ENCODE results near the gene LUC7L3.

The LUC7L3 gene

DNA sequence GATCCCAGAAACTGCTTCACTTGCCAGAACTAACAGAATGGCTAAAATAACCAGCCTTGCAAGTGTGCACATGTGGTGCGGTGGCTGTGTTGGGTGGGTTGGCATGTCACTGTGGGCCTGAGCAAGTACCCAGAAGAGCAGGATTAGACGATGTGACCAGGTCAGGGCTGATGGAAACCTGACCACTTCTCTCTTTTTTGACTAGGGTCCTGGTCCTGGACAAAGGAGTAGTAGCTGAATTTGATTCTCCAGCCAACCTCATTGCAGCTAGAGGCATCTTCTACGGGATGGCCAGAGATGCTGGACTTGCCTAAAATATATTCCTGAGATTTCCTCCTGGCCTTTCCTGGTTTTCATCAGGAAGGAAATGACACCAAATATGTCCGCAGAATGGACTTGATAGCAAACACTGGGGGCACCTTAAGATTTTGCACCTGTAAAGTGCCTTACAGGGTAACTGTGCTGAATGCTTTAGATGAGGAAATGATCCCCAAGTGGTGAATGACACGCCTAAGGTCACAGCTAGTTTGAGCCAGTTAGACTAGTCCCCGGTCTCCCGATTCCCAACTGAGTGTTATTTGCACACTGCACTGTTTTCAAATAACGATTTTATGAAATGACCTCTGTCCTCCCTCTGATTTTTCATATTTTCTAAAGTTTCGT, 28.4 kb upstream of the LUC7L3 start:
- DNase-seq: no peak
- TF ChIP-seq POLR2A (IDR thresholded peaks at IDR 0.05; ENCODE audit: low read length): no peak
- no peak for TF ChIP-seq GATA1 (IDR thresholded peaks at IDR 0.05; ENCODE audit: low read depth, low read length)

DNA sequence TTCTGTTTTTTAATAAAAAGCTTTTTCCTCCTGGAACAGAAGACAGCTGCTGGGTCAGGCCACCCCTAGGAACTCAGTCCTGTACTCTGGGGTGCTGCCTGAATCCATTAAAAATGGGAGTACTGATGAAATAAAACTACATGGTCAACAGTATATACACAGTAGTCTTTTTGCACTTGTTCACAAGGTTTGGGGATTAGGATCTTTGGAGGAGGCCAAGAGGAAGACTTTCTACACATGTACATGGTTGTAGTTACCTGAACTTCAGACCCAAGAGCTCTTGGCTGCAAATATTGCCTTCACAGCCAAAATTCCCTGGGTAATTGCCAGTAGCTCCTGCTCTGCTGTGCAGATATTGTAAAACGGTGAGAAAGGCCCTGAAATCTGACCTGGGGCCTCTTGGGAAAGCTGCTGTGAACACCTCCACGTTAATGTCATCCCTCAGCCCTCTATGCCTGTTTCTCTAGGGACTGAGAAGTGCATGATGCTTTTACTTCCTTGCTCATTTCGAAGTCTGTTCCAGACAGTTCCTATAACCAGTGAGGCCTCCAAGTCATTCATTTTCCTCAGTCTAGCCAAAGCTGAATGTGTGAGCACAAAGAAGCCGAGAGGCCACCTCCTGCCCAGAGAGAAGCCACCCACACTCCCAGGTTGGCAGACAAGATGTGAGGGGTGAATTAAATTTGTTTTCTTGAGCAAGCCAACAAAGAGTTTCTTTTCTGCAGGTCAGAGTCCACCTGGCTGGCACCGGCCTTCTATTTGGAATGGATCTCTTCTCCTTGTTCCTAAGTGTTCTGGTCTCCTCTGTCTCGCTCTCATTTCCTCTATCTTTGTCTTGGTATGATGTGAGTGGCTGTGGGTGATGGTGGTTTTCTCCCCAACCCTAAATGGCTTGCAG, 27.6 kb upstream of the LUC7L3 start:
- TF ChIP-seq POLR2A (IDR thresholded peaks at IDR 0.05; ENCODE audit: low read length): no peak
- no peak for TF ChIP-seq GATA1 (IDR thresholded peaks at IDR 0.05; ENCODE audit: low read depth, low read length)
- DNase-seq: no peak

- no peak for DNase-seq
- TF ChIP-seq GATA1 (IDR thresholded peaks at IDR 0.05; ENCODE audit: low read depth, low read length) (no peak), POLR2A (IDR thresholded peaks at IDR 0.05; ENCODE audit: low read length) (no peak)
Observed at GRCh38 chr17:50692448-50693035, 26.9 kb upstream of the LUC7L3 start.

DNA sequence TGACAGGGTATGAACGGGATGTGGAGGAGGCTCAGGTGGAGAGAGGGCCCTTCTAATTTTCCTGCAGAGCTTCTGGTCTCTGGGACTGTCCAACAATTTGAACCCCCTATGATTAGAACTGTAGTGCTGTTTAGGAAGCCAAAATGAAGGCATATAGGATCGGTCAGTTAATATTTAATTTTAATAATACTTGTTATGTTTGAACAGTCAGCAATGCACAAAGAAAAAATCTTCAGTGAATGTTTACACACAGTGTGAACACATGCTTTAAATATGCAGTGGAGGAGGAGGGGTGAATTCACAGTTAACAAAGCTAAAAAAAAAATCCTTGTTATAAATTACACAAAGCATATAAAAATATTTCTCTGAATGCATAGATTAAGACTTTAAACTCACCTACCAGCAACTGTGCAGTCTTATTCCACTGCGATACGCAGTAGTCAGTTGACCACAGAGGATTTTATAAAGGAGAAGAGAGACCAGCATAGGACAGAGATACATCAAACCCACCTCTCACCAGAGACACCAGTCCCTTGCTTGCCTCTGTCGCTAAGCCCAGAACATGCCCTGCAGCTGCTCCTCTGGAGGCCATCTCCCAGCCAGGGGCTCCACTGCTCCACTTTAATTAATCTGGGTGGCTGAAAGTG, 26.2 kb upstream of the LUC7L3 start:
- DNase-seq: no peak
- TF ChIP-seq GATA1 (IDR thresholded peaks at IDR 0.05; ENCODE audit: low read depth, low read length) (no peak), POLR2A (IDR thresholded peaks at IDR 0.05; ENCODE audit: low read length) (no peak)

DNA sequence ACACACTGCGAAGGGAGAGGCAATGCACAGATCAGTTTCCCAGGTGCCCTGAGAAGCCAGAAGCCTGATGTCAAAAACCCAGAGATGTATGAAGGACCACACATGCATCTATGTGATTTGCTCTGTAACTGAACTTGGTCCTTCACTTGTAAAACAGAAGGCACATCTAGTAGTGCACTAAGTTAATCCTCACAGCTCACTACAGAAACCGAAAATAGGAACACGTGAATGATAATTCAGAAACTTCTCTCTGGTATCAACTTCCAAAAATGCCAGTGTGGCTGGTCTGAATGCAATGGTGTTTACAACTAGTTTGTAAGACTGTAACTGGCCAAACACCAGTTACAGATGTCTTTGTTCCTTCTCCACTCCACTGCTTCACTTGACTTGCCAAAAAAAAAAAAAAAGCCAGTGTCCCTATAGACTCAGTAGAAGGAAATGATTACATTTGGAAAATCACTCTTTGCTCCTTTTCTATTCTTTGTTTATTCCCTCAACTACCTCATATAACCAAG, 23.0 kb upstream of the LUC7L3 start:
- DNase-seq: no peak
- TF ChIP-seq GATA1 (IDR thresholded peaks at IDR 0.05; ENCODE audit: low read depth, low read length) (no peak), POLR2A (IDR thresholded peaks at IDR 0.05; ENCODE audit: low read length) (no peak)

DNA sequence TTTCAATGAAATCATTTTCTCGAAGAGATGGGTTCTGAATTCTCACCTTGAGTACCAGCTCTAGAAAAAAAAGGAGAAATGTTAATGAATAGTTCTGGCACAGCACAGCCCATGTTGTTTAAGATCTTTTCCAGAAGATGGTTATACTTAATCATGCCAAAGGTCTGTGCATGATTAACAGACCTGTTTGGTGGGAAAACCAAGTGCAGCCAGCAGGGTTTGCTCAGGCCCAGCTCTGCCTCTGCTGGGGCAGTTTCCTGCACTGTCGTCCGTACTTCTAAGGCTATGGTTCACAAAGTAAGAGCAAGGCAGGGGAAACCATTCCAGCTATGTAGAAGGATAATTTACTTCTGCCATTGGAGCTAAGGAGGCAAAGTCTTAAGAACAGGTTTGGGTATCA, 22.3 kb upstream of the LUC7L3 start:
- no peak for DNase-seq
- TF ChIP-seq GATA1 (IDR thresholded peaks at IDR 0.05; ENCODE audit: low read depth, low read length) (no peak), POLR2A (IDR thresholded peaks at IDR 0.05; ENCODE audit: low read length) (no peak)

- DNase-seq: peak in 1 of 2 experiments; percentile 22
- TF ChIP-seq POLR2A (IDR thresholded peaks at IDR 0.05; ENCODE audit: low read length) (no peak), GATA1 (IDR thresholded peaks at IDR 0.05; ENCODE audit: low read depth, low read length) (no peak)
Observed at GRCh38 chr17:50697663-50698272, 21.6 kb upstream of the LUC7L3 start.

DNA sequence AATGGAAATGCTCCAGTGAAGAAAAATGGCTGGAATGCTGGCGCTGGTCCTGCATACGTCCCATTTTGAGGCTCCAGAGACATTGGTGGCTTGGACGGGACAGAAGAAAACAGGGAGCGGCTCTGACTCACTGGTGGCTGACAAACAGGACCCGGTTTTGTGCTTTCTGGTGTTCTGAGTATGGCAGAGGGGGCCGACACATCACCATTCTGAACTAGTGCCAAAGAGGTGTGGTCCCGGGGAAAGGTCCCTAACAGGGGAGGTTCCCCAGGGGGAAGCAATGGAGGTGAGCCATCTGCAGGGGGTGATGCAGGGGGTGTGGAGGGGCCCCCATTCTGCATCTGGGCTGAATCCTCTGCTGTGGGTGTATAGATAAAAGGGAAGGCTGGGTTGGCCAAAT, 20.0 kb upstream of the LUC7L3 start:
- TF ChIP-seq GATA1 (IDR thresholded peaks at IDR 0.05; ENCODE audit: low read depth, low read length) (no peak), POLR2A (IDR thresholded peaks at IDR 0.05; ENCODE audit: low read length) (no peak)

GRCh38 chr17:50703162-50703561, 16.2 kb upstream of the LUC7L3 start:
- no peak for DNase-seq

More for the DNA sequence above, 20.0 kb upstream of the LUC7L3 start:
- peak in 1 of 2 experiments; percentile 14 for DNase-seq

DNA sequence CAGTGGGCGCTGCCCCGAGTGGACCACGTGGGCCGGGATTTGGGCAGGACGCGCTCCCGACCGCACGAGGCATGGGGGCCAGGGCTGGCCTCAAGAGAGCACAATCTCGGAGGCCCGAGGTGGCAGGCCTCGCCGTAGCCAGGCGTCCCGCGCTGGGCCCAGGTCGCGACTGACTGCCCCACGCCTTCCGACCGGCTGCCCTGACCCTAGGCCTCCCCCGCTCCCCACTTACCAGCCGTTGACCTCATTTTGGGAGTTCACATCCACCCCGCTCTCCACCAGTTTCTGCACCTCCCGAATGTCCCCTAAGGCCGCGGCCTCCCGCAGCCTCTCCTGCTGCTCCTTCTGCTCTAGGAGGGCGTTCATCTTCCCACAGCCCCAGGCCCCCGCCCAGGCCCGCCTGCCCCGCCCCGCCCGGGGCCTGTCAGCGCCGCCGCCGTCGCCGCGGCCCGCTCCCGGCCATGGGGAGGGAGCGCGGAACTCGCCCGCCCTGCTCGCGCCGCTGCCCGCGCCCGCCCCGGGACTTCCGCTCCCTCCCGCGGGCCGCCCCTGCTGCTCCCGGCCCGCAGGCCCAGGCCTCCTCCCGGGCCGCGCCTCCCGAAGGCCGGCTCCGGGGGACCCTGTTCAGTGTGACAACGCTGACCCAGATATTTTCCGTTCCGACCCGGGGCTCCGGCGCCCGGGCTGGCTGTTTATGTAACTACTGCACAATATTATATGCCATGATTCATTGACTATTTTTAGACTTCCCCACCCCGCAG, 11.9 kb upstream of the LUC7L3 start, which contains the start of gene ANKRD40:
ANKRD40 (minus strand) TSS at position 626 of the 761 bp plus-strand sequence; CDS start at position 366, 260 bp downstream.
- TF ChIP-seq POLR2A (IDR thresholded peaks at IDR 0.05; ENCODE audit: low read length) (no peak), GATA1 (IDR thresholded peaks at IDR 0.05; ENCODE audit: low read depth, low read length) (no peak)
- DNase-seq: peak; percentile 94 to 96

More at GRCh38 chr17:50703162-50703561, 16.2 kb upstream of the LUC7L3 start:
- TF ChIP-seq POLR2A (IDR thresholded peaks at IDR 0.05; ENCODE audit: low read length): no peak
- TF ChIP-seq GATA1 (IDR thresholded peaks at IDR 0.05; ENCODE audit: low read depth, low read length): no peak

DNA sequence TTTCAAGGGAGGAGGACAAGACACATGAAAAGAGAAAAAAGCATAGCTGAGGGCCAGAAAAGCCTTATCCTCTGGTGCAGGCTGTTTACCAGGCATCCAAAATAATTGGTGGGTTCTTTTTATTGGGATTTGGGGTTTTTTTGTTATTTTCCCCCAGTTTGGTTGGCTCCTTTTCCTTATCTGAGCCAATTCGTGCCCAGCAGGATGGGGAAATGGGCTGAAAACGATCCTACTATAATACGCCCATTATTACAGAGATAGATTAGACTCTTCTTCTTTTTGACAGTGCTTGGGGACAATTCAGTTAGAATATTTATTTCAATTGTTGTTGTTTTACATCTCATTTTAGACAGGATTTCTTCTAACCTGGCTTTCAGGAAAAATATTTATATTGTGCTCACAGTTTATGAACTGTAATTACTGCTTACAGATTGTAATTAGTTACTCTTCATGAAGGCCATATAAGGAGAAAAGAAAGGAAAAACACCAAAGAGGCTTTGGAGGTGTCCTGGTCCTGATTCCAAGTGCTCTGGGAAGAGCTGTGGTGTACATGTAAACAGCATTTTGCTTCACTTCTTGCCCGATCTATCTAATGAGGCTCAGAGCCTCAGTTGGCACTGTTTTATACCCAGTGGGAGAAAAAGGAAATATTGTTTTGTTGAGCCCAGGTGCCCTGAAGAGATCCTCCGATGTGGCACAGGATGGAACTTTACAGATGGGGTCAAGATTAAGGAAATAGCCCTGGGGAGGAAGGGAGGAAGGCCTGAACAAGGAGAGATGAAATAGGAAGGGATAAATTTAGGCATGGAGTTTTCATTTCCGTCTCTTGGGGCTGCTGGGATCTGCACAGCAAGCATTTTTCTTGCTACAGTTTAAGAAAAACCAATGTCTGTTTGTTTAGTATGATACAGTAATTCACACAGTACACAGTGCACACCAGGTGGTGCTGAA, 11.1 kb upstream of the LUC7L3 start:
- TF ChIP-seq GATA1 (IDR thresholded peaks at IDR 0.05; ENCODE audit: low read depth, low read length) (peak; percentile 12), POLR2A (IDR thresholded peaks at IDR 0.05; ENCODE audit: low read length) (peak; percentile 76)
- DNase-seq: peak; percentile 68 to 82

GRCh38 chr17:50709053-50709452, 10.3 kb upstream of the LUC7L3 start:
- peak in 1 of 2 experiments; percentile 76 for DNase-seq

All from erythroblast (primary cell).